HG03520 (cell line): ENCODE data around the gene PACSIN1.
"Not testable (repeated sequence)": the region's sequence is repeated elsewhere in the genome, so short reads cannot be mapped to it uniquely, and the experiment has no call there.

ENCODE experiments used
- ATAC-seq: cut with Tn5 transposase; IDR thresholded peaks from one replicate; pipeline ENCODE4 v1.9.1; 2021; ENCODE audit warnings: mild to moderate bottlenecking, moderate library complexity; ENCODE audit not compliant: unreplicated experiment

PACSIN1 gene

DNA sequence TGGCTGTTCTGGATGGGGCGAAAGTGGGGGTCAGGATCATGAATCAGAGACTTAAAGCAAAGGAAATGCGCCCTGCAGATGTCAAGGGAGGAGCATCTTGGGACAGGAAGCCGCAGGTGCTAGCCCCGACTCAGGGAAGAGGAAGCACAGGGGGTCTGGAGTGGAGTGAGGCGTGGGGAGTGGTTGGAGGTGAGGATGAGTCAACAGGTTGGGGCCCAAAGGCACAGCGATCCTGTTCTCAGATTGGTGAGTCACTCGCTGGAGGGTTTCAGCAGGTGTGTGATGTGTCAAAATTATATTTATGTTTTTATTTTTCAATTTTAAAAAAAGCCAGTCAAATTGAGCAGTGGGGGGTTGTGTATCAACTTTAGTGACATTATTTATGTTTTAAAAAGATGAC is 19.0 kb downstream of the PACSIN1 start:
- ATAC-seq = no peak

DNA sequence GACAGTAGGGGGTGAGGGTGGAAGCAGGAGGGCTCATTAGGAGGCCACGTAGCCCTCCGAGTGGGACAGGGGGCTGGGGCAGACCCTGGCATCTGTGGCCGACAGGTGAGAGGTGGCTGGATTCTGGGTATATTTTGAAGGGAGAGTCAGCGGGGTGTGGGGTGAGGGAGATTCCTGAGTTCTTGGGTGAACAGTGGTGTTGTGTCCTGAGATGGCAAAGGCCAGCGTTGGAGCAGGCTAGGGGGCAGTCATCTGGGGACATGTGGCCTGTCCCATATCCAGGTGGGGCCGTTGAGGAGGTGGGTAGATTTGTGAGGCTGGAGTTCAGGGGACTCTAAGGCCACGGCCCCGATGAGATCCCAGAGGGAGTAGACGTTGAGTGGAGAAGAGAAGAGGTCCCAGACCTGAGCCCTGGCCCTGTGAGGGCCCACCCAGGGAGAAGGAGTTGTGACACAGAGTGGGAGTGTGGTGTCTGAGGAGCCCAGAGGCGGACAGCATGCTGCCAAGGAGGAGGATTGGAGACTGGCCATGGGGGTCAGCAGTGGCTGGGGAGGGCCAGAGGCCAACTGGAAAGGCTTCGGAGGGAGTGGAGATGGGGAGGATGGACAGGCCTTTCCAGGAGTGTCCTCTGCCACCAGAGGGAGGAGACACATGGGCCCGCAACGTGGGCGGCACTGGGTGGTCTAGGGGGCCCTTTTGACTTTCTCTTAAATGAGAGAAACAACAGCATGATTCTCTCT is 19.6 kb downstream of the PACSIN1 start:
- ATAC-seq = no peak

- no peak for ATAC-seq
Measured at GRCh38 chr6:34486106-34486740, 20.3 kb downstream of the PACSIN1 start.

- ATAC-seq = not testable (repeated sequence)
Measured at GRCh38 chr6:34486886-34487285, 21.0 kb downstream of the PACSIN1 start.

GRCh38 chr6:34487536-34487935 is 21.7 kb downstream of the PACSIN1 start:
- no peak for ATAC-seq

GRCh38 chr6:34489207-34489805 is 23.4 kb downstream of the PACSIN1 start:
- no peak for ATAC-seq

- no peak for ATAC-seq
Measured at GRCh38 chr6:34490390-34491090, 24.7 kb downstream of the PACSIN1 start.

GRCh38 chr6:34491091-34491430 is 25.2 kb downstream of the PACSIN1 start:
- ATAC-seq = no peak

GRCh38 chr6:34493344-34493743 is 27.5 kb downstream of the PACSIN1 start:
- no peak for ATAC-seq

DNA sequence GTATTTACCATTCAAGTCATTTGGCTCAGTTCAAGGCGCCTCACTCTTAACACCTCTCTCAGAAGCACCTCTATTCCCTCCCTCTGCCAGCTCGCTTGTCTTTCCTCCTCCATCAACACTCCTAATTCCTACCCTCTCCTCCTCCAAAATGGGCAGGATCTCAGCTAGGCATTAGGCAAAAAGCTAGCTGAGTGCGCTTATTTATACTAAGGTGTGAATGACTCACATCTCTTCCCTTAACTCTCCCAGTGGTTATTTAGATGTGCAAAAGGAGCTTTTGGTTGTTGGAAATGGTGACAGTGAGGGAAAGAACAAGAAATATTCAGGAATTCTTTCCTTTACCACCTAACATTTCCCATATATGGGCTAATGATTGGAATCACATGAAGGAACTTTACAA is 29.1 kb downstream of the PACSIN1 start:
- ATAC-seq = no peak

DNA sequence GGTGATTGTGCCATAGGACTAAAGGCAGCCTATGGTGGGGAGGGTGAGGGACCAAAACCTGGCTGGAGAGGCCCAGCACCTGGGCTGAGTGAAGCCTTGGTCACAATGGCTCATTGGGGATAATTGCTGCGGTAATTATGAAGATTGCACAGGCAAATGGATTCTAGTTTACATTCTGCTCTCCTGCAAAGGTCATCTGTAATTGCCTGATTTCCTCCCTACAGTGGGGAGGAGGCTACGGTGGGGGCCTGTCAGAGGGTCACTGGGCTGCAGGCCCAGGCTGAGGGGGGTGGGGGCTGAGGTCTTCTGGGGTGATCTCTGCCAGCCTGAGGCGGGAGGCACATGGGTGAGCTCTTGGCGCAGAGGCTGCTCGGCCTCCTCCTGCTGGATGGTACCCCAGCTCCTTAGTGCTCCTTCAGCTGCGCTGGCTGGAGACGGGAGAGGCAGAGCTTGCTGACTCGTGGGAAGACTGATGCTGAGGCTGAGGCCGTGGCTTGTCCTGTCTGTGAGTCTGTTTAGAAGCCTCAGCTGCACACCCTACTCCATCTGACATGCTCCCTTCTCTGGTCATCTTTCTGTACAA is 30.3 kb downstream of the PACSIN1 start:
- no peak for ATAC-seq

DNA sequence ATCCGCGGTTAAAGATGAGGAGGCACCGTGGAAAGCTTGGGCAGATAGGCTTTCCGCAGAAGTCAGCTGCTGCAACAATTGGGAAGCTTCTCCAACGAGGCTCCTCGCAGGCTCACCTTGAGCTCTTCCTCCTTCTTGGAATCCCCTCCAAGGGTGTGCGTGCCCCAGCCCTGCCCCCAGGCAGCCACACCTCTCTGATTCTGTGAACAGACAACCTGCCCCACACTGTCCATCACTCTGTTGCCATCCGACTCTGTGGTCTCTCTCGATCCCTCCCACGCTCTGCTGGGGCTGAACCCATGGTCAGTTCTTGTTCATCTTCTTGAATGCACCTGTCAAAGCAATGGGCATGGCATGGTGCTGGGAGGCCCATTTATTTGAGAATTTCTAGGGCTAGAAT is 31.5 kb downstream of the PACSIN1 start:
- no peak for ATAC-seq

DNA sequence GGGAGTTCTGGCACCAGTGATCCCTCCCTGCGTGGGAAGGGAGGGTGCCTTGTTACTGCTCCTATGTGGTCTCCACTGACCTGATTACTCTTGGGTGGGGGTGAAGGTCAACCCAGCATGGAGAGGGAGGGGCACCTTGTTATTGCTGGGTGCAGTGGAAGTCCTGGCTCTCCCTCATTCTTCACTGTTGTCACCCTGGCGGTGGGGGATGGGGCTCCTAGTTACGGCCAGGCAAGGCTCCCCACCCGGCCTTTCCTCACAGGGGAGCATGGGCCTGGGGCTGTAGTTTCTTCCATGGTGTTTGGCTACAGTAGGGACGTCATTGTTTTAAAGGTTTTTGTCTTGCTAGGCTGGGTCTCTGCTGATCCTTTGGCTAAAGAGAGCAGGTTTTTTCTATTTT is 40.8 kb downstream of the PACSIN1 start:
- ATAC-seq = no peak

GRCh38 chr6:34508425-34508824 is 42.5 kb downstream of the PACSIN1 start:
- no peak for ATAC-seq

GRCh38 chr6:34509782-34510181 is 43.9 kb downstream of the PACSIN1 start:
- no peak for ATAC-seq

DNA sequence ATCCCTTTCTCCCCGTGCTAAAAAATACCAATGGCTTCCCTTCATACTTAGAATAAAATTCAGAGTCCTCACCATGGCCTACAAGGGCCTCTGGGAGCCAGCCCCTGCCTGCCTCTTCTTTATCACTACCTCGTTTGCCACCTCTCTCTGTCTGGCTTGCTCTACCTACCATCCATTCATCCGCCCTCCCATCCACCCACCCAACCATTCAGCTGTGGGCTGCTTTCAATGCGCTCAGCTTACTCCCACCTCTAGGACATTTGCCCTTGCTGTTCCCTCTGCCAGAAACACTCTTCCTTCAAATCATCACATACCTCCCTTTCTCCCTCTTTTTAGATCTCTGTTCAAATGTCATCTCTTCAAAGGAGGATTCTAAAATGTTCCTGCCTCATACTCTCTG is 44.4 kb downstream of the PACSIN1 start:
- no peak for ATAC-seq

GRCh38 chr6:34511214-34511914 is 45.5 kb downstream of the PACSIN1 start:
- no peak for ATAC-seq

GRCh38 chr6:34511915-34512737 is 46.2 kb downstream of the PACSIN1 start:
- ATAC-seq = no peak

GRCh38 chr6:34512738-34513115 is 46.9 kb downstream of the PACSIN1 start:
- ATAC-seq = no peak

- ATAC-seq = no peak
Measured at GRCh38 chr6:34513646-34514045, 47.8 kb downstream of the PACSIN1 start.
